Islet precursor cell (in vitro differentiated cells): ENCODE data around the gene OVAAL.

Source experiments
- DNase-seq: peaks from one replicate; pipeline ENCODE4 v3.0.0-alpha.2; 2018

Gene OVAAL

GRCh38 chr1:180571832-180572636 lies 13.3 kb downstream of the OVAAL start:
- no peak for DNase-seq

- no peak for DNase-seq
Observed at GRCh38 chr1:180572760-180573159, 14.0 kb downstream of the OVAAL start.

GRCh38 chr1:180574031-180574713 lies 15.4 kb downstream of the OVAAL start:
- DNase-seq = no peak

GRCh38 chr1:180577361-180577760 lies 18.6 kb downstream of the OVAAL start:
- no peak for DNase-seq

DNA sequence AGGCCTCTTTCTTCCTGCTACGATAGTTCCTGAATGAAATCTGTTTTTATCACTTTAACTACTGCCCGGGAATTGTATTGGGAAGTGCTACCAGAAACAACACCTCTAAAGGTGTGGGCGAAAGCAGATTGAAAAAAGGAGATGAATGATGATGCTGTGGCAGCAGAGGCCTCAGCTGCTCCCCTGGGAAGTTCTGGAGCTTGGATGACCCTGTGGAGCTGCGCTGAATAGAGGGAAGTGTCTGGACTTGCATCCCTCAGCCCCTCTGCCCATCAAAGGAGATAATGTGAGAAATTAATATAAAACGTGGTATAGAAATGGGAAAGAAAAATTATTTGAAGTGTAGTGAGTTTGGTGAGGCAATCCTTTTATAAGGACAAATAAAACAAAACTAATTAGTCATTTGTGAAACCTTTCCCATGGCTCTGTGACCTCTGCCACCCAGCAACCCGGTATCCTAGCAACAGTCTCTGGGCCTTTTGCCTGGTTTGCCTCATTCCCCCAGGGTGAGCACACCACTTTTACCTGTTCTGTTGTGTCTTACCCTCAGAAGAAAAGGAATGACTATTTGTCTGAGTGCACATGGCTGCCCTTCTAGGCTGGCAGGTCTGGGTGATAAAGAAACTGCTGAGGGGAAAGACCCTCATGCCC lies 21.3 kb downstream of the OVAAL start:
- DNase-seq = peak; percentile 80

GRCh38 chr1:180581635-180582039 lies 22.9 kb downstream of the OVAAL start:
- DNase-seq = no peak

GRCh38 chr1:180584869-180585268 lies 26.1 kb downstream of the OVAAL start:
- DNase-seq = no peak

DNA sequence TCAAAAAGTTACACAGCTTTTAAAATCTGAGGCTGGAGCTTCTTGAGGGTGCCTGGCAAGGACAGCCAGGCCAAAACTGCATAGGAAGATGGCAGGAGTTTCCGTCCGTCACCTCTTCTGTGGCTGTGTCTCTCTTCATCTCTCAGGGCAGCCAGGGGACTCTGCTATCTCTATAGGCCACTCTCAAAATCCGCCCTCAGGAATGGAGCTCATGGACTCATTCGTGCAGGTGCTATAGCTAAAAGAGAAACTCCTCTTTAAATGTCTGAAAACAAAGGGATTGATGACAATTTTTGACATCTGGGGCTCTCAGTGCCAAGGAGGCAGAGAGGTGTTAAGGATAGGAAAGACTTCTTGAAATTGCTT lies 27.2 kb downstream of the OVAAL start:
- DNase-seq = no peak

- DNase-seq = peak; percentile 94
Observed at GRCh38 chr1:180586671-180587155, 27.9 kb downstream of the OVAAL start.

DNA sequence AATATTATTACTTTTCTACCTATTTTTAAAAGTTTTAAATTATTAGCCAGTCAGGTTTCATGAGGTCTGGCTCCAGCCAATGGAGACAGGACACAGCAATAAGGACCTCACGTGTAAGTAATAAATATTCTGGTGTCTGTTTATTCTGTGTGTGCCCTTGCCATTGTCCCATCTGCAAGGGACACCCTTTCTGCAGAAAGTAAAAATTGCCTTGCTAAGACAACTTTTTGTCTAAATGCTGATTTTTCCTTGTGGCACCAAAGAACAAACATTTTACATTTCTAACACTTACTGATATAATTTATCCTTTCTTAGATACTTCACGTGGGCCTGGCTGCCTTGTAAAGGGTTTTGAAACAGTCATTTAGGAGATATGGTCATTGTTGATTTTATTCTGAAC lies 29.4 kb downstream of the OVAAL start:
- DNase-seq = no peak

DNA sequence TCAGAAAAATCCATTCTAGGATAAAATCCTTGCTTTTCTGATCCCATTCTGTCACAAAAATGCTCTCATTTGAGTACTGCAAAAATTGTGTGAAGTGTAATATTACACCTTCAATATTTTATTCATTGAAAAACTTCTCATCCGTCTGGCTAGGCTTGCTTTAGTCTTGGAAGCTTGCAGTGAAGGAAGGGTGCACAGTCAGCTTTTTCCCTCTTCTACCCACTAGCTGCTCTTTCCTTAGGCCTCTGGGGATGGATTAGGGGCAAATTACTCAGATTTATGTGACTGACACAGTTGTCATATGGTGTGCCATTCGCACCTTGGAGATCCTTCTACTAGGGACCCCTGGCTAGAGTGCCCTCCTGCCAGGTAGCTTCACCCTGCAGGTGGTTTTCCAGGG lies 32.1 kb downstream of the OVAAL start:
- no peak for DNase-seq

GRCh38 chr1:180593382-180593781 lies 34.6 kb downstream of the OVAAL start:
- no peak for DNase-seq

- DNase-seq = peak; percentile 78
Observed at GRCh38 chr1:180594723-180595122, 36.0 kb downstream of the OVAAL start.

- DNase-seq = no peak
Observed at GRCh38 chr1:180595966-180596365, 37.2 kb downstream of the OVAAL start.

DNA sequence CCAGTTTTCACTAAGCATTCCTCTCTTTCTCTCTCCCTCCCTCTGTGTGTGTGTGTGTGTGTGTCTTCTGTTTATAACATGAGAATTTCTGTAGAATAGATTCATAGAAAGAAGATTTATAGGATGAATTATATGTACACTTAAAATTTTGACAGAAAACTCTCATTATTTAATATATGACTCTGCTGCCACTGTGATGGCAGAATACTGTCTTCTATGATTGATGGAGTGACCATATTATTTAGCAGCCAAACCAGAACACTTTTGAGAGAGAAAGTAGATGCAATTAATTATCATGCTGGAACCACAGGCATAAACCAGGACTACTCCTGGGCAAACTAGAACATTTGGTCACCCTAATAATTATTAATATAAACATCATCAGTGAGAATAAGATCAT lies 38.8 kb downstream of the OVAAL start:
- DNase-seq = no peak

DNA sequence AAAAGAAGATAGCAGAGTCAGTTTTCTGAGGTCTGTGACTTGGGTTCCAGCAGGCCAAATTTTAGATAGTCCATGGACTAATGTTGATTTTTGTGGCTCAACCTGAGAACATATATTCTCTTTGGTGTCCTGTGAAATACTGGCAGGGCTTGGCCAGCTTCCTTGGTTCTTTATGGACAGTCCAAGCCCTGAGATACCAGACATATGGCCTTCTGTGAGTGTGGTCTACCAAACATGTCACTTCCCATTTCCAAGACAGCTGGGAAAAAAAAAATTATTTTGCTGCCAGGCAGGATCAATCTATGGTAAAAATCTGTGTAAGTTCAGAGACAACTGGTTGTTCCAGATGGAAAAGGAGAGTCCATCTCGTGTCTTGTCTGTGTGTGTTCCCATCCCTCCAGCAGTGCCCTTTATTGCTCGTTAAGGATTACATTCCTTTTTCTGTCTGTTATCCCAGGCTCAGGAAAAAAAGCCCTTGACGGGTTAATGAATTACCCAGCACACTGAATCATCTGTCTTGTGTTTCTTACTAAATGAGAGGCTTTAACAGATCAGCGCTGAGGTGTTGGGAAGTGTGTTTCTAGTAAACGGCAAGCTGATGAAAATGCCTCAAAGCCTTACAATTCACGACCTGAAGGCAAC lies 39.7 kb downstream of the OVAAL start:
- DNase-seq = peak; percentile 54

DNA sequence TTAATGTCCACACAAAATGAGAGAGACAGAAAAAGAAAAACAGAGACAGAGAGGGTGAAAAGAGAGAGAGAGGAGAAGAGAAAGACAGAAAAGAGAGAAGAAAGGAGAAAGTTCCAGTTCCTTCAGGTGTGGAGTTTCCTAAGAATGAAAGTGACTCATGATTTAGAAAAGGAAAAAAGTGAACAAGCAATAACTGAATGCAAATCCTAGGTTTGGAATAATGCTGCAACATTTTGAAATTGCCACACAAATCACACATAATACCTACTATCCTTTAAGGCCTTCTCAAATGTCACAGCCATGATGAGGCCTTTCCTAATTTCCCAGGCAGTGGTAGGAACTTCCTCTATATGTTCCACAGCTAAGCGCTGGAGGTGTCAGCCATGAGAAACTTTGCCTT lies 41.6 kb downstream of the OVAAL start:
- no peak for DNase-seq

DNA sequence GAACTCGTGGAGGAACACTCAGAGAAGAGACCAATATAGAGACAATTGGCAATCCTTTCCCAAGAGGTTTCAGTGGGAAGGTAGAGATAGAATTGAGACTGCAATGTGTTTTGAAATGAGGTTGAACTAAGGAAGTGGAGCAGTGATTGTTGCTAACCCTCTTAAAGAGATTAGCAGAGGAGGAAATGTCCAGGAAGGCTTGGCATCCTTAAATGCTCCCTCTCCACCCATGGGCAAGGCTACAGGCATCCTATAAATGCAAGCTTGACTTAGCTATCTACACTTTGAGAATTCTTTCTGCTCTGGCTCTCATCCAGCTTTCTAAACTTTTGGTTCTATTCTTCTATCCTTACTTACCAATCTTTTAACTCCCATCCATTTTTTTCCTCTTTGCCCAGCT lies 42.7 kb downstream of the OVAAL start:
- no peak for DNase-seq

DNA sequence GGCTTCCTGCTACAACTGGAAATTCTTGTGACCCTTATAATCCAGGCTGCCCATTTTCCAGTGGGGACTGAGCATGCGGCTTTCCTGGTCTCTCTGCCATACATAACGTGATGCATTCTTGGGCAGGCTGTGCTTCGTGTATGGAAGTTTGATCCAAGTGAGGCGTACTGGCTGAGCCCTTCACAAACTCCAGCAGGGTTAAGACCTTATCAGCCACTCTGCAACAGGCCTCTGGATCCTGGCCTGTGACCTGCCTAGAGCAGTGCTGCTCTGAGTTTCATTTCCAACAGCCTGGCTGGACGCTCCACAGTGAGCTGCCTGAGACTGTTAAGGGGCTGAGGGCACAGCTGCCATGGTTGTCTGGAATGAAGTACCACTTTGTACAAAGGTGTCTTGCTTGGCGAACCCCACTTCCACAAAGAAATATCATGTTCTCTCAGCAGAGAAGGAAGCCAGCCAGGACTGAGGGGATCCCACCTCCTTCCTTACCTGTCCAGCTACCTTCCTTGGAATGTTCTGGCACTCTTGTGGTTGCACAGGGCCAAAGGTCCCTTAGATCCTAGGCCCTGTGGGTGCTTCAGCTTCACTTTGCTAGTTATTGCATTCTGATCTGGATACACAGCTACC lies 44.6 kb downstream of the OVAAL start:
- DNase-seq = no peak

- no peak for DNase-seq
Observed at GRCh38 chr1:180603850-180604226, 45.1 kb downstream of the OVAAL start.

DNA sequence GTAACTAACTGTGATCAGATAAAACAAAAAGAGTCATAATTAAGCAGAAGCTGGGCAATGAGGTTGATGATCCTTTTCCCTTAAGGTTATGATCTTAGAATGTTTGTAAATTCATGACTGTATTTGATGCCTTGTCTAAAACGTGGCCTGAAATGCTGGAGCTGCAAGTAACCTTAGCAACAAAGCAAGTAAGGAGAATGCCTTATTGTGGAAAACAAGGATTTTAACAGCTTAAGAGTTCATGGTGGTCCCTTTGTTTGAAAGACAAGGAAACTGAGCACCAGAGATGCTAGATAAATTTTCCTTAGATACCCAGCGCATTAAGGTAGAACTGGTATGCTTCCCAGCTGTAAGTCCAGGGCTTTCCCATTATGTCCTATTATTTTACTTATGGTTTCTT lies 47.4 kb downstream of the OVAAL start:
- DNase-seq = no peak

GRCh38 chr1:180609643-180610555 lies 51.1 kb downstream of the OVAAL start:
- no peak for DNase-seq
